H9 (cell line): ENCODE measurements around the gene DPP6. TPM values are rescaled to one million over a fixed set of nuclear protein-coding genes. Genes with fewer than 3 reads are reported as not detected.

Experiments used
- DNase-seq: peaks from one replicate; pipeline ENCODE4 v3.0.0-alpha.2; 2017
- H2AFZ ChIP-seq: one replicate; pipeline ENCODE4 v1.6.1; 2013; ENCODE audit warnings: mild to moderate bottlenecking, low read length, control low read depth, moderate library complexity
- H2AK5ac ChIP-seq: 2 replicates; pipeline ENCODE4 v1.6.1; 2013; ENCODE audit warnings: low read length, control low read depth, mixed read lengths; ENCODE audit not compliant: insufficient read length
- H2BK120ac ChIP-seq: one replicate; pipeline ENCODE4 v1.6.1; 2013; ENCODE audit warnings: low read depth, mild to moderate bottlenecking, low read length, control low read depth, inconsistent platforms; ENCODE audit not compliant: poor library complexity, severe bottlenecking
- H2BK12ac ChIP-seq: 2 replicates; pipeline ENCODE4 v1.6.1; 2013; ENCODE audit warnings: low read length, control low read depth, mixed read lengths, low read depth; ENCODE audit not compliant: insufficient read length
- H2BK15ac ChIP-seq: 2 replicates; pipeline ENCODE4 v1.6.1; 2013; ENCODE audit warnings: low read depth, low read length, control low read depth
- H2BK20ac ChIP-seq: one replicate; pipeline ENCODE4 v1.6.1; 2013; ENCODE audit warnings: low read depth, mild to moderate bottlenecking, low read length, control low read depth, inconsistent platforms; ENCODE audit not compliant: poor library complexity, severe bottlenecking
- H2BK5ac ChIP-seq: 2 replicates; pipeline ENCODE4 v1.6.1; 2013; ENCODE audit warnings: low read length, control low read depth, mixed read lengths; ENCODE audit not compliant: insufficient read length
- H3K14ac ChIP-seq: 2 replicates; pipeline ENCODE4 v1.6.1; 2013; ENCODE audit warnings: low read length, control low read depth; ENCODE audit not compliant: insufficient read depth
- H3K18ac ChIP-seq: 2 replicates; pipeline ENCODE4 v1.6.1; 2013; ENCODE audit warnings: low read depth, mild to moderate bottlenecking, mixed read lengths, low read length, control low read depth; ENCODE audit not compliant: insufficient read length
- H3K23ac ChIP-seq: 2 replicates; pipeline ENCODE4 v1.6.1; 2013; ENCODE audit warnings: low read length, control low read depth, mixed read lengths, low read depth; ENCODE audit not compliant: insufficient read length
- H3K23me2 ChIP-seq: 2 replicates; pipeline ENCODE4 v1.6.1; 2013; ENCODE audit warnings: low read depth, mild to moderate bottlenecking, mixed read lengths, low read length, control low read depth; ENCODE audit not compliant: insufficient read length, poor library complexity, severe bottlenecking
- H3K27ac ChIP-seq: 2 replicates; pipeline ENCODE4 v1.5.1; 2013; ENCODE audit warnings: low read length, control low read depth, mixed read lengths, low read depth; ENCODE audit not compliant: insufficient read length
- H3K27me3 ChIP-seq: 2 replicates; pipeline ENCODE4 v1.6.1; 2013; ENCODE audit warnings: low read length, control low read depth, inconsistent platforms; ENCODE audit not compliant: insufficient read depth
- H3K4ac ChIP-seq: 2 replicates; pipeline ENCODE4 v1.6.1; 2013; ENCODE audit warnings: low read depth, mild to moderate bottlenecking, control low read depth, inconsistent platforms, low read length, moderate library complexity
- H3K4me1 ChIP-seq: 2 replicates; pipeline ENCODE4 v1.6.1; 2013; ENCODE audit warnings: low read length, control low read depth, inconsistent platforms; ENCODE audit not compliant: insufficient read depth
- H3K4me2 ChIP-seq: 2 replicates; pipeline ENCODE4 v1.6.1; 2013; ENCODE audit warnings: low read length, control low read depth, mixed read lengths; ENCODE audit not compliant: insufficient read length, insufficient read depth
- H3K56ac ChIP-seq: 2 replicates; pipeline ENCODE4 v1.6.1; 2013; ENCODE audit warnings: low read depth, mild to moderate bottlenecking, mixed read lengths, low read length, control low read depth; ENCODE audit not compliant: insufficient read length
- H3K79me1 ChIP-seq: 2 replicates; pipeline ENCODE4 v1.6.1; 2013; ENCODE audit warnings: low read depth, mild to moderate bottlenecking, moderate library complexity, low read length, control low read depth, inconsistent platforms; ENCODE audit not compliant: insufficient read depth, poor library complexity, severe bottlenecking
- H3K79me2 ChIP-seq: 2 replicates; pipeline ENCODE4 v1.6.1; 2013; ENCODE audit warnings: low read length, control low read depth, inconsistent platforms; ENCODE audit not compliant: insufficient read depth
- H3K9ac ChIP-seq: 2 replicates; pipeline ENCODE4 v1.6.1; 2013; ENCODE audit warnings: low read length, control low read depth, mixed read lengths; ENCODE audit not compliant: insufficient read length; ENCODE audit errors: extremely low read depth
- H3K9me3 ChIP-seq: one replicate; pipeline ENCODE4 v1.6.1; 2013; ENCODE audit warnings: low read depth, low read length, inconsistent platforms; ENCODE audit not compliant: control insufficient read depth
- H3T11ph ChIP-seq: one replicate; pipeline ENCODE4 v1.6.1; 2013; ENCODE audit warnings: mild to moderate bottlenecking, low read length, control low read depth, inconsistent platforms
- H4K20me1 ChIP-seq: one replicate; pipeline ENCODE4 v1.6.1; 2013; ENCODE audit not compliant: control insufficient read depth, insufficient read length, insufficient read depth
- H4K5ac ChIP-seq: 2 replicates; pipeline ENCODE4 v1.6.1; 2013; ENCODE audit warnings: low read depth, mild to moderate bottlenecking, mixed read lengths, low read length, control low read depth; ENCODE audit not compliant: insufficient read length
- H4K8ac ChIP-seq: replicated peaks from 2 replicates; pipeline ENCODE4 v1.6.1; 2013; ENCODE audit warnings: low read length, control low read depth, mixed read lengths, low read depth; ENCODE audit not compliant: insufficient read length
- H4K91ac ChIP-seq: 2 replicates; pipeline ENCODE4 v1.6.1; 2013; ENCODE audit warnings: low read depth, mild to moderate bottlenecking, moderate library complexity, mixed read lengths, low read length, control low read depth; ENCODE audit not compliant: insufficient read length
- H3K27ac Mint-ChIP-seq, 3 experiments: 2 replicates in 2 of 3; 3 replicates in 1 of 3; pipeline ENCODE4 v1.8.0; 2020 to 2021; ENCODE audit warnings: mixed read lengths in 3 of 3, mild to moderate bottlenecking in 1 of 3, moderate library complexity in 1 of 3
- H3K27me3 Mint-ChIP-seq: 2 replicates; pipeline ENCODE4 v1.8.0; 2021; ENCODE audit warnings: low read depth, mild to moderate bottlenecking, moderate library complexity, mixed read lengths
- H3K36me3 Mint-ChIP-seq, 3 experiments: 2 replicates in 2 of 3; 3 replicates in 1 of 3; pipeline ENCODE4 v1.8.0; 2020 to 2021; ENCODE audit warnings: low read depth in 3 of 3, mixed read lengths in 3 of 3; ENCODE audit not compliant: insufficient read depth in 1 of 3
- H3K4me1 Mint-ChIP-seq, 2 experiments: 2 replicates each; pipeline ENCODE4 v1.8.0; 2020; ENCODE audit warnings: mixed read lengths in 2 of 2
- H3K4me3 Mint-ChIP-seq, 2 experiments: 2 replicates in 1 of 2; 3 replicates in 1 of 2; pipeline ENCODE4 v1.8.0; 2020 to 2021; ENCODE audit warnings: mild to moderate bottlenecking in 2 of 2, mixed read lengths in 2 of 2, moderate library complexity in 1 of 2
- H3K9me3 Mint-ChIP-seq, 2 experiments: 2 replicates in 1 of 2; 3 replicates in 1 of 2; pipeline ENCODE4 v1.8.0; 2020; ENCODE audit warnings: mild to moderate bottlenecking in 2 of 2, mixed read lengths in 2 of 2, moderate library complexity in 1 of 2
- WGBS: extraction: QIAGEN DNeasy Blood & Tissue Kit; methylation state at CpG from one replicate; pipeline ENCODE4 v1.1.7; 2013; ENCODE audit warnings: missing lambda C conversion rate, low lambda C conversion rate, mixed read lengths; ENCODE audit not compliant: insufficient read length; ENCODE audit errors: extremely low coverage; 5-methylcytosine and 5-hydroxymethylcytosine counted together
- total RNA-seq: library from RNA; stranded (reverse); gene quantifications from 2 replicates; pipeline ENCODE4 v1.2.1, GENCODE V29; 2021
- TF ChIP-seq, protein P1 (sequence below): fragments of 200-600 bp; sonication (generic); conservative IDR thresholded peaks from 3 replicates; pipeline ENCODE4 v1.8.0; 2021; ENCODE audit warnings: antibody characterized with exemption, mild to moderate bottlenecking

DPP6 gene
- total RNA-seq, 1 experiment from 2014 or later = 4.5 TPM

GRCh38 chr7:154546946-154547587 lies 494.9 kb downstream of the DPP6 start:
- no peak overlapping the region for H2BK12ac ChIP-seq
- no peak overlapping the region; the same call in 1 of the 2 replicates for H3K14ac ChIP-seq
- H3K23me2 ChIP-seq = no peaks in the 10 kb centered on the region
- no peak for DNase-seq
- no peak overlapping the region for H2BK120ac ChIP-seq
- no peak overlapping the region for H4K8ac ChIP-seq
- H3K4me3 Mint-ChIP-seq = no peak overlapping the region
- H2BK5ac ChIP-seq = no peak overlapping the region
- H3K4ac ChIP-seq = no peak overlapping the region
- WGBS = no CpG with 5 or more reads among the region's 9 CpGs
- H3K18ac ChIP-seq = no peak overlapping the region
- no peak overlapping the region for H3K9ac ChIP-seq
- H3K4me1 Mint-ChIP-seq = peaks cover 5 to 14% of the 10 kb centered on the region in 2 experiments
- no peak overlapping the region for H3K27ac Mint-ChIP-seq
- H4K91ac ChIP-seq = no peak overlapping the region
- TF ChIP-seq, protein P1, sequence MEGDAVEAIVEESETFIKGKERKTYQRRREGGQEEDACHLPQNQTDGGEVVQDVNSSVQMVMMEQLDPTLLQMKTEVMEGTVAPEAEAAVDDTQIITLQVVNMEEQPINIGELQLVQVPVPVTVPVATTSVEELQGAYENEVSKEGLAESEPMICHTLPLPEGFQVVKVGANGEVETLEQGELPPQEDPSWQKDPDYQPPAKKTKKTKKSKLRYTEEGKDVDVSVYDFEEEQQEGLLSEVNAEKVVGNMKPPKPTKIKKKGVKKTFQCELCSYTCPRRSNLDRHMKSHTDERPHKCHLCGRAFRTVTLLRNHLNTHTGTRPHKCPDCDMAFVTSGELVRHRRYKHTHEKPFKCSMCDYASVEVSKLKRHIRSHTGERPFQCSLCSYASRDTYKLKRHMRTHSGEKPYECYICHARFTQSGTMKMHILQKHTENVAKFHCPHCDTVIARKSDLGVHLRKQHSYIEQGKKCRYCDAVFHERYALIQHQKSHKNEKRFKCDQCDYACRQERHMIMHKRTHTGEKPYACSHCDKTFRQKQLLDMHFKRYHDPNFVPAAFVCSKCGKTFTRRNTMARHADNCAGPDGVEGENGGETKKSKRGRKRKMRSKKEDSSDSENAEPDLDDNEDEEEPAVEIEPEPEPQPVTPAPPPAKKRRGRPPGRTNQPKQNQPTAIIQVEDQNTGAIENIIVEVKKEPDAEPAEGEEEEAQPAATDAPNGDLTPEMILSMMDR = no peak
- H3K36me3 Mint-ChIP-seq = no peaks in the 10 kb centered on the region
- no peak overlapping the region for H2BK15ac ChIP-seq
- H4K5ac ChIP-seq = no peak overlapping the region
- no peak overlapping the region for H3K56ac ChIP-seq
- H2AFZ ChIP-seq = no peak overlapping the region
- H4K20me1 ChIP-seq = no peaks in the 10 kb centered on the region
- no peak overlapping the region for H2BK20ac ChIP-seq
- no peaks in the 10 kb centered on the region for H3K79me2 ChIP-seq
- no peak overlapping the region for H3K23ac ChIP-seq
- no peaks in the 10 kb centered on the region for H3K27me3 ChIP-seq
- H3K27me3 Mint-ChIP-seq = no peaks in the 10 kb centered on the region; the same call in 1 of the 2 replicates
- no peaks in the 10 kb centered on the region for H3K4me1 ChIP-seq
- H2AK5ac ChIP-seq = no peak overlapping the region
- no peaks in the 10 kb centered on the region for H3K79me1 ChIP-seq
- H3K9me3 ChIP-seq = no peaks in the 10 kb centered on the region
- no peak overlapping the region for H3K27ac ChIP-seq
- H3T11ph ChIP-seq = no peak overlapping the region
- H3K9me3 Mint-ChIP-seq = no peaks in the 10 kb centered on the region
- H3K4me2 ChIP-seq = no peak overlapping the region
